H1 (cell line): ENCODE results near the gene PPP2R2C. TPM values are rescaled to one million over a fixed set of nuclear protein-coding genes. Genes with fewer than 3 reads are reported as not detected.

Source experiments
- HDAC2 ChIP-seq, 2 experiments: fragments of 300-600 bp in 1 of 2; sonication (generic) in 1 of 2; IDR thresholded peaks; 2 replicates each; pipeline ENCODE4 v1.6.1; 2011 to 2012; ENCODE audit warnings: low read depth in 2 of 2, low read length in 2 of 2, mild to moderate bottlenecking in 2 of 2, moderate library complexity in 2 of 2, borderline replicate concordance in 1 of 2, inconsistent platforms in 1 of 2
- SIX5 ChIP-seq: IDR thresholded peaks from 2 replicates; pipeline ENCODE4 v1.6.1; 2011; ENCODE audit warnings: mild to moderate bottlenecking, low read depth, low read length
- polyA plus RNA-seq, 7 experiments: library from polyadenylated mRNA; depleted of rRNA in 3 of 7; stranded (reverse) in 5 of 7; unstranded in 2 of 7; fragments of >200 nt in 5 of 7; fragments of 200-250 nt in 2 of 7; gene quantifications; 1 replicate in 5 of 7; 2 replicates in 1 of 7; 4 replicates in 1 of 7; pipeline versions ENCODE4 v1.2.1 to v1.2.3, GENCODE V29; 2011 to 2013; ENCODE audit warnings: missing spikeins in 2 of 7, mixed read lengths in 2 of 7
- total RNA-seq: library from RNA; stranded (reverse); fragmentation: NEBNext Ultra II Directional; extraction: Animal tissue kit (Norgen Biotek cat#: 25700); gene quantifications from 2 replicates; pipeline ENCODE4 v1.2.1, GENCODE V29; 2021

PPP2R2C gene
- total and polyA plus RNA-seq, 2 of the 8 experiments (the other 6 are each of a cell fraction or from before 2014, with no cell fraction given), result 6.4 TPM

DNA sequence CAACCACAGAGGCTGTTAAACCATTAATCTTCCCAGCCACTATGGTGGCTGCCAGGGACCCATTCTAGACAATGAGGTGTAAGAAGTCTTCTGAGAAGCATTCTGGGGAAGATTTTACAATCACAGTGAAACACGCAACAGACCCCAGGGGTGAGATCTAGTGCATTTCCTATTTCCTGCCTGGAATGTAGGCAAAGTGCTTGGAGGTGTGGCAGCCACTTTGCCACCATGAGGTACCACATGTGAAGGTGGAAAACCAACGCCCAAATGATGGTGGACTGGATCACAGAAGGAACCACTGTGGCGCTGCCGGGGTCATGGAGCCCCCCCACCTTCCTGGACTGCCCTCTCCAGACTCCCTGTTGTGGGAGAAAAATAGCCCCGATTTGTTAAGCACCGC, 140.9 kb downstream of the PPP2R2C start (continued):
- TF ChIP-seq HDAC2 (IDR thresholded peaks at IDR 0.05; ENCODE audit: borderline replicate concordance in 1 of 2, low read depth in 2 of 2, low read length in 2 of 2) (no peak), SIX5 (no peak)
